GM18505 (cell line): ENCODE results near the gene RPE65.
"Not testable (repeated sequence)": the region's sequence is repeated elsewhere in the genome, so short reads cannot be mapped to it uniquely, and the experiment has no call there.

Experiments
- ATAC-seq: cut with Tn5 transposase; IDR thresholded peaks from one replicate; pipeline ENCODE4 v1.9.1; 2021; ENCODE audit not compliant: unreplicated experiment
- POLR2A ChIP-seq: IDR thresholded peaks from 4 replicates; pipeline ENCODE4 v1.6.1; 2011; ENCODE audit warnings: borderline replicate concordance; ENCODE audit not compliant: insufficient read depth, insufficient read length; ENCODE audit errors: extremely low read depth

Gene RPE65

GRCh38 chr1:68449901-68450300 is at the start of gene RPE65:
Gene RPE65 (minus strand): TSS chr1:68449954. CDS start chr1:68449905, 49 bp downstream.
- no peak for TF ChIP-seq POLR2A
- ATAC-seq: no peak

DNA sequence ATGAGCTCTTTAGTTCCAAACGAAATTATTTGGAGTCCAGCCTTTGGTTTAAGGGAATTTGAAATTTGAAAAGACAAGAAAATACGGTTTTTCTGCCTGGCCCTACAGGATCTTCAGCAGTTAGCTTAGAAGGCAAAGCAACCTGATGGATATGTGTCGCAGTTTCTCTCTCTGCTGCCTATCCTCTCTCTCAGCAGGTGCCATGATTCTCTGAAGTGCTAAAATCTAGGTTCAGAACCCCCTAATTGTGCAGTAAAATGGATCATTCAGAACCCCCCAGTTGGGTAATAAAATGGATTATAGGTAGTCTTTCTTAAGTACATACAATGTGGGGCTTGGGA is 47.6 kb upstream of the RPE65 start:
- no peak for TF ChIP-seq POLR2A
- peak; percentile 5 for ATAC-seq

DNA sequence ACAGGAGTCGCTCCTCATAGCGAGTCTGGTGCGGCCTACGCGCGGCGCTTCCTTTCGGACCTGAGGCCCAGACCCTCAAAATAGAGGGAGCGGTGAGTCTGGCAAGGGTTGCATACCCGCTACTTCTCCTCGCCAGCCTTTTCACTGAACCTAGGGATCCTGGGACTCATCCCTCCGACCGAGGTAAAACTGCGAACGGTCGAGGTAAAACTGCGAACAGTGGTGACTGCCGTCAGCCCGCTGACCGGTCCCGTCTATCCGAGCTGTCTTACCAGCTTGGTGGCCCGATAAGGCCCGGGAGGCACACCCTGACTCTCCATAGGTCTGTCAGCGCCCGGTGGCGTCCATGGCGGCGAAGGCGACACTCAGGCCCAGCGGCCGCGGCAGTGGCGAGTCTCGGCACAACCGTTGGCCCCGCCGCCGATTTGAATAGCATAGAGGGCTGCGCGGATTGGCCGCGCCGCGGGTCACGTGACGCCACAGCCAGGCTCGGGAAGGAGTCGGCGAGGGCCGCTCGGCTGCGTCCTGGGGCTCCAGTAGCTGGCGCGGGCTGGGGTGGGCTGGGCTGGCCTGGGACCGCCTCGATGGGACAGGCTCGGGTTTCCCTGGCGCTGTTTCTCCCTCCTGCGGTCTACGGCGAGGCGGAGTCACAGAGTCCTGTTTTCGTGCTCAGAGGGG is 47.1 kb upstream of the RPE65 start, which contains the start of gene DEPDC1:
Gene DEPDC1, minus strand, starts transcription at position 403 of the 678 bp plus-strand sequence. Its CDS starts 83 bp downstream, at position 320.
- ATAC-seq: peak; percentile 96
- TF ChIP-seq POLR2A: peak; percentile 73

- ATAC-seq: peak; percentile 15
- TF ChIP-seq POLR2A: no peak
These were observed 46.4 kb upstream of the RPE65 start for GRCh38 chr1:68495968-68496679.

DNA sequence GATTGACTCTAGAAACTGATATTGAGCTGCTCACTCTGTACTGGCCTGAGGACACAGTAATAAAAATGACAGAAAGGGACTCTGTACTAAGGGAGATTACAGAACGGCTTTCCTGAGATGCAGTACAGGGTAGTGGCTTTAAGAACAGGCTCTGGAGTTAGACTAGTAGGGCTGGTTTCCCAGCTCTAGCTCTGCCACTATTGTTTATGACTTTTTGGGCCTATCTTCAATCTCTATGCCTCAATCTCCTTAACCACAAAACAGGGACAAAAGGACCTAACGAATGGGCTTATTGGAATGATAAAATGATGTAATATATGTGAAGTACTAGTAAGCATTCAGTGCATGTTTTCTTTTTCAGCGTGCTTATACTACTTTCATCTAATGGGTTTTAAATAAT is 45.8 kb upstream of the RPE65 start:
- ATAC-seq: no peak

DNA sequence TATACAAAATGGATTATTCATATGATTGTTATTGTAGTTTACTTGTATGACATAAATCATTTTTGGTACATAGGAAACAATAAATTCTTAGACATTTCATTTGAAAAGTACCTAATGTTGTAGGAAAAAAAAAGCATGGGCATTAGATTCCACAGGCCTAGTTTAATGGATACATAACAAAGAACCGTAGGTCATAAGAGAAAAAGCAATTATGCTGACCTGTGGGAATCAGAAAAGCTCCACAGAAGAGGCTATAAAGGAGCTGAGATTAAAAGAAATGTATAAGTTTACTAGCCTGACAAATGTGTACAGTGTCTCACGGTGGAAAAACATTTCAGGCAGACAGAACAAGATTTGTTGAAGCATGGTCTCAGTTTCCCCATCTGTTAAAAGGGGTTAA is 43.4 kb upstream of the RPE65 start:
- no peak for ATAC-seq
- no peak for TF ChIP-seq POLR2A

More for the DNA sequence above, 45.8 kb upstream of the RPE65 start:
- TF ChIP-seq POLR2A: no peak

- not testable (repeated sequence) for ATAC-seq
These were observed 42.5 kb upstream of the RPE65 start for GRCh38 chr1:68492255-68492654.

DNA sequence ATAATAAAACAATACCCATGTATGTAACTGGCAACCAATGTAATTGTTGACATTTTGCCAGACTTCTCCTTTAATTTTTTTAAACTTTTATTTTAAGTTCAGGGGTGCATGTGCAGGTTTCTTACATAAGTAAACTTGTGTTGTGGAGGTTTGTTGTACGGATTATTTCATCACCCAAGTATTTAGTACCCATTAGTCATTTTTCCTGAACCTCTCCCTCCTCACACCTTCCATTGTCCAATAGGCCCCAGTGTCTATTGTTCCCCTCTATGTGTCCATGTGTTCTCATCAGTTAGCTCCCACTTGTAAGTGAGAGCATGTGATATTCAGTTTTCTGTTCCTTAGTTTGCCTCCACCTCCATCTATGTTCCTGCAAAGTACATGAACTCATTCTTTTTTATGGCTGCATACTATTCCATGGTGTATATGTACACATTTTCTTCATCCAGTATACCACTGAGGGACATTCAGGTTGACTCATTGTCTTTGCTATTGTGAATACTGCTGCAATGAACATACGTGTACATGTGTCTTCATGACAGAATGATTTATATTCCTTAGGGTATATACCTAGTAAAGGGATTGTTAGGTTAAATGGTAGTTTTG is 40.4 kb upstream of the RPE65 start:
- TF ChIP-seq POLR2A: no peak
- ATAC-seq: no peak

GRCh38 chr1:68485431-68486022 is 35.8 kb upstream of the RPE65 start:
- TF ChIP-seq POLR2A: no peak
- ATAC-seq: no peak

DNA sequence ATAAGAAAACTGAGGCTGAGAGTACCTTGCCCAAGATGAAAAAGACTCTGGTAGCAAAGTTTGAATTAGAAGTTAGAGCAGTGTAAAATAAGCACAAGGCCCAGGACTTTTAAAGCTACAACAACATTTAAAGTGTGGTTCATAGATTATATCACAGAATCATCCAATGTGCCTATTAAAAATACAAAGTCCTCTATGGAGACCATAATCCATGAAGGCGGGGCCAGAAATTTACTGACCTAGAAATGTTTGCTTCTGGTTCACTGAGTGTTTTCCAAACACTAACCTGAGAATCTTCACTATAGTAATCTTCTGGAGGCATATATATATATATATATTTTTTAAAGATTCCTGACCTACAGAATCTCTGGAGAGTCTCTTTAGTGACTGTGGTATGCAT is 34.9 kb upstream of the RPE65 start:
- no peak for ATAC-seq
- no peak for TF ChIP-seq POLR2A

DNA sequence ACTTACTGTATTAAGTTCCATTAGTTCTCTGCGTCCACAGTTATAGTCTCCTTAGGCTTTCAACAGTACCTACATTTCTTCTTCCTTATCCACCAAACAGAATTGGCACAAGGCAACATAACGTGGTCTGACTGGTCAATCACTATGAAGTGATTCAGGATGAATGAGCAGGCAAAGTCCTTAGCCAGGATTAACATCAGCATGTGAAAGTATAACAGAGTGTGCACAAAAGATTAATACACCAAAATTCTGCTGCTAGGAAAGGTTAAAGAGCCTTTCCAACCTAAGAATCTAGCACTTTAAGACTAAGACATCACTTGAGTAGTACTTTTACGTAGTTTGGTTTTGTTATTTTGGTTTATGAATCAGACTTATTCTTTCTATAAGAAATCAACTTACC is 31.3 kb upstream of the RPE65 start:
- no peak for ATAC-seq
- no peak for TF ChIP-seq POLR2A

DNA sequence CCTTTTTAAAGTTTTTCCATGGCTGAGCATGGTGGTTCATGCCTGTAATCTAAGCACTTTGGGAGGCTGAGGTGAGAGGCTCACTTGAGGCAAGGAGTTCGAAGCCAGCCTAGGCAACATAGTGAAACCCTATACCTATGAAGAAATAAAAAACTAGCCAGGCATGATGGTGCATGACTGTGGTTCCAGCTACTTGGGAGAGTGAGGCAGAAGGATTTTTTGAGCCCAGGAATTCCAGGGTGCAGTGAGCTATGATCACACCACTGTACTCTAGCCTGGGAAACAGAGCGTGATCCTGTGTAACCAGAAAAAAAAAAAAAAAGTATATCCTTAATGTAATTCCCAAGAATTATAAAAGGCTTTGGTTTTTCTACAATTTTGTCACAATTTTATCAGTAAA is 29.7 kb upstream of the RPE65 start:
- TF ChIP-seq POLR2A: no peak
- no peak for ATAC-seq

DNA sequence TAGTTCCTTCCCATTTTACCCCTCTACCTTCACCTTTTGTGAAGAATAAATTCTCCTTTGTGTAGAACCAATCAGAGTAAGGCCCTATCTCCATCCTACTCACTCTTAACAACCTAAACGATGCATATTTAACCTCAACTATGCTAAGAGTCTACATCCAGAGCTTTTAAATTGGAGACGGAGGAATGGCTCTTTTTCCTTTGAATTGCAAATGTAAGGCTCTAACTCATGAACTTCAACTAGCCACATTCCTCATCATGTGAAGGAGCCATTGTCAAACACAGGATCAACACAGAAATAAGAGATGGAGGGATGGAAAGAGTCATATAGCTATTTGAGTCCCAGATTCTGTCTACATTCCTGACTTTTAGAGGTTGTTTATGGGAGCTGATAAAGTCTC is 28.9 kb upstream of the RPE65 start:
- TF ChIP-seq POLR2A: no peak
- no peak for ATAC-seq

DNA sequence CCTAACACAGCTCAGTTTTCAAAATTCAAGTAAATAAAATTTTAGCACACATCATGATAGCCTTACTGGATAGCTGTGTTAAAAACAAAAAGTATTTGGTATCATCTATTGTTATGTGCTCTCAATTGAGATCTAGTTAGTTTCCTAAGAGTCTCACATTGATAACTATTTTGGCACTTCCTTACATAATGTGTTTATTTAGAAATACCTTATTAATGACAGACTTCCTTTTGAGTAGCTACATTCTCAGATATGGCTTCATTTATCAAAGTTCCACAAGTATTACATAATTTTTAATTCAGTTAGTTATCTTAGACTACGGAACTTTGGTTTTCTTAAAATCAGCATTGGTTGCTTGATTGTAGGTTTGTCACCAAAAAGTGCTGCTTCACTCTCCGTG is 26.9 kb upstream of the RPE65 start:
- not testable (repeated sequence) for ATAC-seq
